ENCODE data around the gene TENT4A.

DNA sequence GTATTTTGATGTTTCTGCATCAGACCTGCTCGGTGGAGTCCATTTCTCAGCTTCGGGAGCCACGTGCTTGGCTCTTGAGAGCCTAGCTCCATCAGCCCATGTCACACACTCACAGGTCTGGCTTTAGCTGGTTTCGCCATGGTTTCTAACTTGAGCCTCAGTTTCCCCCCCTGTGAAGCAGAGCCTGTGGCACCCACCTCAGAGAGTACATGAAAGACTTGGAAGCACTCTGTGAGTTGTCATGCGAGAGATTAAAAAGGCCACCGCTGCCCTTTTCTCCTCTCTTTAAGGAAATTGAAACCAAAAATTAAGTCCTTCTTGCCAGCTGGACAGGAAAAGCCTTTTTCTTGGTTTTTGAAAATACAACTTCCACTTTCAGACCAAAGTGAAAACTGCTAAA, 8.8 kb downstream of the TENT4A start:
- TF ChIP-seq CTCF (IDR thresholded peaks at IDR 0.05) (no peak), POLR2A (IDR thresholded peaks at IDR 0.05) (no peak)

Data from right lobe of liver (tissue), 4 donors.